Endothelial cell (in vitro differentiated cells): ENCODE measurements around the gene ITGA3. TPM values are rescaled to one million over a fixed set of nuclear protein-coding genes. Genes with fewer than 3 reads are reported as not detected.

ENCODE experiments used
- DNase-seq: peaks from one replicate; pipeline ENCODE4 v3.0.0; 2021; ENCODE audit warnings: low spot score
- H3K27ac Mint-ChIP-seq: one replicate; pipeline ENCODE4 v1.8.0; 2021; ENCODE audit warnings: mixed read lengths, inconsistent platforms; ENCODE audit not compliant: unreplicated experiment
- H3K27me3 Mint-ChIP-seq: one replicate; pipeline ENCODE4 v1.8.0; 2021; ENCODE audit warnings: mild to moderate bottlenecking, moderate library complexity, mixed read lengths, inconsistent platforms; ENCODE audit not compliant: unreplicated experiment
- H3K36me3 Mint-ChIP-seq: one replicate; pipeline ENCODE4 v1.8.0; 2021; ENCODE audit warnings: mild to moderate bottlenecking, low read depth, mixed read lengths, inconsistent platforms; ENCODE audit not compliant: unreplicated experiment
- H3K4me1 Mint-ChIP-seq: one replicate; pipeline ENCODE4 v1.8.0; 2021; ENCODE audit warnings: mild to moderate bottlenecking, mixed read lengths, inconsistent platforms; ENCODE audit not compliant: unreplicated experiment
- H3K4me3 Mint-ChIP-seq: one replicate; pipeline ENCODE4 v1.8.0; 2021; ENCODE audit warnings: mild to moderate bottlenecking, mixed read lengths, inconsistent platforms; ENCODE audit not compliant: unreplicated experiment
- H3K9me3 Mint-ChIP-seq: one replicate; pipeline ENCODE4 v1.8.0; 2021; ENCODE audit warnings: mixed read lengths, inconsistent platforms; ENCODE audit not compliant: unreplicated experiment
- total RNA-seq: library from RNA; stranded (reverse); fragmentation: NEBNext Ultra II Directional; extraction: Animal tissue kit (Norgen Biotek cat#: 25700); gene quantifications from one replicate; pipeline ENCODE4 v1.2.1, GENCODE V29; 2021; ENCODE audit not compliant: unreplicated experiment
- TF ChIP-seq, protein P1 (sequence below): fragments of 200-600 bp; sonication (generic); IDR thresholded peaks from one replicate; pipeline ENCODE4 v1.5.0; 2021; ENCODE audit warnings: antibody characterized with exemption; ENCODE audit not compliant: unreplicated experiment

The ITGA3 gene
- total RNA-seq, 1 donor from 2014 or later: 5.0 TPM

DNA sequence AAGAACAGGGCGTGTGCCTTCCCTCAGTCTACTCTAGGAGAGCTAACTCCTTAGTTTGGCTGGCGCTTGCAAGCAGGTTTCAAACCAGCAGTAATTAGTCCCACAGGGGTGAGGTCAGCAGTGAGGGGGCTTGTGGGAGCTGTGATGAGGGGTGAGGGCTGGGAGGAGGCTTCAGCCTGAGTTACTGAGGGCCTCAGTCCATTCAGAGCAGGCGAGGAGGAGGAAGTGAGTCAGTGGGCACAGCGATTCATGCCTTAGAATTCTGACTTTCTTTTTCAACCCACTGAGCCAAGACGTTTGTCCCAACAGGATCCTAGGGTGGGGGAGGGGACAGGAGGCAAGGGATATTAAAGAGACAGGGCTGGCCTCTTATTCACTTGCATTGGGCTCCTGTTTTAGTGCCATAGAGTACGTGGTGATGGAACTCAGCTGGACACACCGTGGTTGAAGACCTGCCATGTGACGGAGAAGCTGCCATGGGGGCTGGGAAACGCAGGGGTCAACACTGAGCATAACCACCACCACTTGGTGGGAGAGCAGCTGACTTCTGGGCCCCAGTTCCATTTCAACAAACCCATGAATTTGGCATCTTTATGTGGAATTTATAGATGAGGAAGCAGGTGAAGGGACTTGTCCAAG, 8.3 kb upstream of the ITGA3 start:
- no peaks in the 10 kb centered on the region for H3K9me3 Mint-ChIP-seq
- no peak for DNase-seq
- H3K4me1 Mint-ChIP-seq: peaks cover 4% of the 10 kb centered on the region
- peaks cover 7% of the 10 kb centered on the region for H3K27me3 Mint-ChIP-seq
- H3K36me3 Mint-ChIP-seq: no peaks in the 10 kb centered on the region
- H3K4me3 Mint-ChIP-seq: no peak overlapping the region
- H3K27ac Mint-ChIP-seq: no peak overlapping the region
- TF ChIP-seq, protein P1, sequence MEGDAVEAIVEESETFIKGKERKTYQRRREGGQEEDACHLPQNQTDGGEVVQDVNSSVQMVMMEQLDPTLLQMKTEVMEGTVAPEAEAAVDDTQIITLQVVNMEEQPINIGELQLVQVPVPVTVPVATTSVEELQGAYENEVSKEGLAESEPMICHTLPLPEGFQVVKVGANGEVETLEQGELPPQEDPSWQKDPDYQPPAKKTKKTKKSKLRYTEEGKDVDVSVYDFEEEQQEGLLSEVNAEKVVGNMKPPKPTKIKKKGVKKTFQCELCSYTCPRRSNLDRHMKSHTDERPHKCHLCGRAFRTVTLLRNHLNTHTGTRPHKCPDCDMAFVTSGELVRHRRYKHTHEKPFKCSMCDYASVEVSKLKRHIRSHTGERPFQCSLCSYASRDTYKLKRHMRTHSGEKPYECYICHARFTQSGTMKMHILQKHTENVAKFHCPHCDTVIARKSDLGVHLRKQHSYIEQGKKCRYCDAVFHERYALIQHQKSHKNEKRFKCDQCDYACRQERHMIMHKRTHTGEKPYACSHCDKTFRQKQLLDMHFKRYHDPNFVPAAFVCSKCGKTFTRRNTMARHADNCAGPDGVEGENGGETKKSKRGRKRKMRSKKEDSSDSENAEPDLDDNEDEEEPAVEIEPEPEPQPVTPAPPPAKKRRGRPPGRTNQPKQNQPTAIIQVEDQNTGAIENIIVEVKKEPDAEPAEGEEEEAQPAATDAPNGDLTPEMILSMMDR: no peak

DNA sequence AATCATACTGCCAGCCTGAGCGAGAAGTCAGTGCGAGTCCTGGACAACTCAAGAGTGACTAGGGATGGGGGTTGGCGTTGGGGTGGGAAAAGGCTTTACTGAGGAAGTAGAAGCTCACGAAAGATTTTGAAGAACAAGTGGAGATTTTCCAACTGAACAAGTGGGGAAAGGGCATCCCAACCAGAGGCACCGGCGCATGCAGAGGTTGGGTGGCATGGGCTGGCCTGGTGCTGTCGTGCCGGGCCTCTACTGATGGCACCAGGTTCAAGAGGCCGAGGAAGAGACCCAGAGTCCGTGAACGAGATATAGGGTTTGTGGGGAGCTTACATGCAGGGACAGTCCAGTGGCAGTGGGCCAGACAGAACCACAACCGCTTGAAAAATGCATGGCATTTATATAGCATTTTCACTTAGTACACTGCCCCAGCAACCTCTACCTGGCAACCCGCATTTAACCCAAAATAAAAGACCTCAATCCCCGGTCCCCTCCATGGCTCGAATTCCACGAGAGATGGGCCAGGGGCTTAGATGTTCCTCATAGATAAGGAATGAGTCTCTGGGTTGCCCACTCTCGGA, 7.7 kb upstream of the ITGA3 start:
- H3K27me3 Mint-ChIP-seq: peaks cover 10% of the 10 kb centered on the region
- DNase-seq: no peak
- no peak overlapping the region for H3K4me3 Mint-ChIP-seq
- no peaks in the 10 kb centered on the region for H3K9me3 Mint-ChIP-seq
- TF ChIP-seq, protein P1: no peak
- no peak overlapping the region for H3K27ac Mint-ChIP-seq
- peaks cover 4% of the 10 kb centered on the region for H3K4me1 Mint-ChIP-seq
- no peaks in the 10 kb centered on the region for H3K36me3 Mint-ChIP-seq

GRCh38 chr17:50048988-50049387, 6.9 kb upstream of the ITGA3 start:
- H3K36me3 Mint-ChIP-seq: no peaks in the 10 kb centered on the region
- H3K27ac Mint-ChIP-seq: no peak overlapping the region
- DNase-seq: no peak
- H3K4me1 Mint-ChIP-seq: peaks cover 4% of the 10 kb centered on the region
- H3K27me3 Mint-ChIP-seq: peaks cover 13% of the 10 kb centered on the region
- H3K4me3 Mint-ChIP-seq: peak overlapping the region; percentile 27
- TF ChIP-seq, protein P1: no peak
- no peaks in the 10 kb centered on the region for H3K9me3 Mint-ChIP-seq

DNA sequence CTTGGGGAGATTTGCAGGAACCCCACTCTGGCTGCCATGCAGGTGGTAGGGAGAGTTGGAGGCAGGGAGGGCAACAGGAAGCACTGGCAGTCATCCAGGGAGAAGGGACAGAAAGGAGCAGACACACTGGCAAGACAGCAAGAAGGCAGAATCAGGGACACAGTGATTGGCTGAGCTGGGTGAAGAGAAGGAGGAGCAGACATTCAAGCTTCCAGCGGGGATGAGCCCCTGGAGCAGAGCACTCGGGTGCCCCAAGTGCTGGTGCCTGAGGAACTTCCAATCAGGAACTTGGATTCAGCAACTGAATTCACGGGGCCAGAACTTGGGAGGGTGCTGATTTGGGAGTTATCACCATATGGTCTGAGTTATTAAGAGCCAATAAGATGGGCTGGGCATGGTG, 6.3 kb upstream of the ITGA3 start:
- Mint-ChIP-seq H3K9me3 (no peaks in the 10 kb centered on the region), H3K4me1 (peaks cover 4% of the 10 kb centered on the region), H3K4me3 (no peak overlapping the region), H3K27ac (no peak overlapping the region), H3K36me3 (no peaks in the 10 kb centered on the region), H3K27me3 (peaks cover 13% of the 10 kb centered on the region)
- TF ChIP-seq, protein P1: no peak
- no peak for DNase-seq

DNA sequence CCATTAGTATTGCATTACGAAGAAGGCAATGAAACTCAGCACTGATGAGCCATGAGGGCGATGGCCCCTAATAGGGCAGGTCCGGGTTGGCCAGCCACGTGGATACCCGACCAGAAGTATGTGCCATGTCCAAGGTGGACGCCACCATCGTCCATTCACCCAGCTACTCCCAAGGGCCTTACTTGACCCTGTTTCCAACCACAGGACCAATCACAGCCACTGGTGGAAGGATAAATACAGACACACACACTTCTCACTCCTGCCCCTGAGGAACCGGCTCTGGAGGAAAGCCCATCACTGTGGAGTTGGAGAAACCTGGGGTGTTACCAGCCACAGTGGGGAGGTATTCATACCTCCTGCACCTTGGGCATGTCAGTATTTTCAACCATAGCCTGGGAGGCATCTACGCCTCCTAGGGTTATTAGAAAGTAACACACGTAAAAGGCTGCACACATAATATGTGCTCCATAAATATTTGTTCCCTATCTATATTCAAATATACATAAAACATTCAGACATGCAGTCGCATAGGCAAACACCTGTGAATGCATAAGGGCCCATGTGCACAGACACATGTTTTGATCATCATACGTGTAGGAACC, 5.4 kb upstream of the ITGA3 start:
- Mint-ChIP-seq H3K27ac (no peak overlapping the region), H3K4me3 (no peak overlapping the region), H3K9me3 (no peaks in the 10 kb centered on the region), H3K4me1 (peaks cover 4% of the 10 kb centered on the region), H3K27me3 (peaks cover 11% of the 10 kb centered on the region), H3K36me3 (no peaks in the 10 kb centered on the region)
- no peak for DNase-seq
- TF ChIP-seq, protein P1: no peak
